ENCODE measurements around the gene RBM26.

Gene RBM26

GRCh38 chr13:79392882-79393563 is 13.0 kb downstream of the RBM26 start:
- H3K4me3 ChIP-seq (ENCODE audit: low read depth, low read length), result no peak overlapping the region
- no peak for DNase-seq (ENCODE audit: low read depth)

- H3K4me3 ChIP-seq (ENCODE audit: low read depth, low read length), result no peak overlapping the region
- DNase-seq (ENCODE audit: low read depth), result no peak
Measured at GRCh38 chr13:79389026-79389425, 17.0 kb downstream of the RBM26 start.

GRCh38 chr13:79387853-79388252 is 18.2 kb downstream of the RBM26 start:
- DNase-seq (ENCODE audit: low read depth), result no peak
- no peak overlapping the region for H3K4me3 ChIP-seq (ENCODE audit: low read depth, low read length)

- no peak for DNase-seq (ENCODE audit: low read depth)
Measured at GRCh38 chr13:79386125-79386826, 19.8 kb downstream of the RBM26 start.

GRCh38 chr13:79385694-79386093 is 20.4 kb downstream of the RBM26 start:
- no peak for DNase-seq (ENCODE audit: low read depth)

More at GRCh38 chr13:79386125-79386826, 19.8 kb downstream of the RBM26 start:
- H3K4me3 ChIP-seq (ENCODE audit: low read depth, low read length), result no peak overlapping the region

GRCh38 chr13:79384022-79384610 is 21.9 kb downstream of the RBM26 start:
- no peak overlapping the region for H3K4me3 ChIP-seq (ENCODE audit: low read depth, low read length)
- DNase-seq (ENCODE audit: low read depth), result no peak

More at GRCh38 chr13:79385694-79386093, 20.4 kb downstream of the RBM26 start:
- no peak overlapping the region for H3K4me3 ChIP-seq (ENCODE audit: low read depth, low read length)

GRCh38 chr13:79382545-79383275 is 23.3 kb downstream of the RBM26 start:
- DNase-seq (ENCODE audit: low read depth), result no peak
- no peak overlapping the region for H3K4me3 ChIP-seq (ENCODE audit: low read depth, low read length)

GRCh38 chr13:79380997-79381396 is 25.1 kb downstream of the RBM26 start:
- H3K4me3 ChIP-seq (ENCODE audit: low read depth, low read length), result no peak overlapping the region
- no peak for DNase-seq (ENCODE audit: low read depth)

- H3K4me3 ChIP-seq (ENCODE audit: low read depth, low read length), result no peak overlapping the region
- no peak for DNase-seq (ENCODE audit: low read depth)
Measured at GRCh38 chr13:79379274-79379673, 26.8 kb downstream of the RBM26 start.

- H3K4me3 ChIP-seq (ENCODE audit: low read depth, low read length), result no peak overlapping the region
- DNase-seq (ENCODE audit: low read depth), result no peak
Measured at GRCh38 chr13:79376843-79377242, 29.2 kb downstream of the RBM26 start.

- H3K4me3 ChIP-seq (ENCODE audit: low read depth, low read length), result no peak overlapping the region
- no peak for DNase-seq (ENCODE audit: low read depth)
Measured at GRCh38 chr13:79374578-79374977, 31.5 kb downstream of the RBM26 start.

GRCh38 chr13:79373916-79374315 is 32.1 kb downstream of the RBM26 start:
- H3K4me3 ChIP-seq (ENCODE audit: low read depth, low read length), result no peak overlapping the region
- no peak for DNase-seq (ENCODE audit: low read depth)

- no peak for DNase-seq (ENCODE audit: low read depth)
- no peak overlapping the region for H3K4me3 ChIP-seq (ENCODE audit: low read depth, low read length)
Measured at GRCh38 chr13:79369226-79369625, 36.8 kb downstream of the RBM26 start.

- no peak for DNase-seq (ENCODE audit: low read depth)
- no peak overlapping the region for H3K4me3 ChIP-seq (ENCODE audit: low read depth, low read length)
Measured at GRCh38 chr13:79365981-79366380, 40.1 kb downstream of the RBM26 start.

GRCh38 chr13:79361299-79361698 is 44.8 kb downstream of the RBM26 start:
- H3K4me3 ChIP-seq (ENCODE audit: low read depth, low read length), result no peak overlapping the region
- peak; percentile 22 for DNase-seq (ENCODE audit: low read depth)

GRCh38 chr13:79360095-79360494 is 46.0 kb downstream of the RBM26 start:
- no peak for DNase-seq (ENCODE audit: low read depth)
- H3K4me3 ChIP-seq (ENCODE audit: low read depth, low read length), result no peak overlapping the region

GRCh38 chr13:79359064-79359463 is 47.0 kb downstream of the RBM26 start:
- no peak for DNase-seq (ENCODE audit: low read depth)
- no peak overlapping the region for H3K4me3 ChIP-seq (ENCODE audit: low read depth, low read length)

GRCh38 chr13:79354285-79354684 is 51.8 kb downstream of the RBM26 start:
- DNase-seq (ENCODE audit: low read depth), result no peak
- H3K4me3 ChIP-seq (ENCODE audit: low read depth, low read length), result no peak overlapping the region

- no peak for DNase-seq (ENCODE audit: low read depth)
- no peak overlapping the region for H3K4me3 ChIP-seq (ENCODE audit: low read depth, low read length)
Measured at GRCh38 chr13:79353693-79354092, 52.4 kb downstream of the RBM26 start.

- no peak for DNase-seq (ENCODE audit: low read depth)
- no peak overlapping the region for H3K4me3 ChIP-seq (ENCODE audit: low read depth, low read length)
Measured at GRCh38 chr13:79352107-79352506, 53.9 kb downstream of the RBM26 start.
